ENCODE results near the gene HGFAC.

HGFAC gene

DNA sequence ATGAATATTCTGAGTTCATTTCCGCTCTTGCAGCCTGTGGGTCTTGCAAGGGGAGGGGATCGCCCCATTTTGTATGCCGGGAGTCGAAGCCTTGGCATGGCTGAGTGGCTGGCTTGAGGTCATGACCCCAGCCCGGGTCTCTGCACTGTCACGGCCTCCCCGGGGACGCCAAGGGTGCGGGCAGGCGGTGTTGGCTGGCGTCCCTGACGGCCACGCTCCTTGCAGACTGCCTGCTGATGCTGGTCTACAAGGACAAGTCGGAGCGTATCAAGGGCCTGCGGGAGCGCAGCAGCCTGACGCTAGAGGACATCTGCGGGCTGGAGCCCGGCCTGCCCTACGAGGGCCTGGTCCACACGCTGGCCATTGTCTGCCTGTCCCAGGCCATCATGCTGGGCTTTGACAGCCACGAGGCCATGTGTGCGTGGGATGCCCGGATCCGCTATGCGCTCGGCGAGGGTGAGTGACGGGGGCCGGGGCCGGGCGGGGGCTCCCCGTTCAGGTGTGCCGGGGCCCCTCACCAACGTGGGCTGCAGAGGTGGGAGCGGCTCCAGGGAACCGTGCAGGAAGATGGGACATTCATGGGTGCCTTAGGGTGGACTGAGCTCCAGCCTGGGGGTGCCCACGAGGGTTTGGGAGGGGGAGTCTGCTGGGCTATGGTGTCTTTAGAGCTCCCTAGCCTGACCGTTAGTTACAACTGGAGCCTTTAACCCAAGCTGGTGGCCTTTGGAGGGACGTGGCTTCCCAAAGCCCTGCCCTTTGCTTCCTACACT lies 31.6 kb downstream of the HGFAC start:
- H3K27me3 ChIP-seq (ENCODE audit: control insufficient read depth in 1 of 2, insufficient read depth in 2 of 2, low read length in 2 of 2) = peaks cover 0 to 5% of the 10 kb centered on the region in 2 donors
- H3K9me3 ChIP-seq (ENCODE audit: low read length) = no peaks in the 10 kb centered on the region
- no peaks in the 10 kb centered on the region for H3K4me1 ChIP-seq (ENCODE audit: insufficient read depth, low read length)
- no peak overlapping the region for H3K27ac ChIP-seq (ENCODE audit: low read depth, low read length)
- H3K4me3 ChIP-seq (ENCODE audit: low read depth in 1 of 2, low read length in 2 of 2) = no peak overlapping the region
- H3K9ac ChIP-seq (ENCODE audit: low read length) = no peak overlapping the region
- H3K36me3 ChIP-seq (ENCODE audit: insufficient read depth, low read length) = no peaks in the 10 kb centered on the region

GRCh38 chr4:3473996-3474765 lies 32.4 kb downstream of the HGFAC start:
- H3K4me3 ChIP-seq (ENCODE audit: low read depth in 1 of 2, low read length in 2 of 2) = no peak overlapping the region
- H3K9ac ChIP-seq (ENCODE audit: low read length) = no peak overlapping the region
- H3K4me1 ChIP-seq (ENCODE audit: insufficient read depth, low read length) = no peaks in the 10 kb centered on the region
- H3K36me3 ChIP-seq (ENCODE audit: insufficient read depth, low read length) = no peaks in the 10 kb centered on the region
- H3K27ac ChIP-seq (ENCODE audit: low read depth, low read length) = no peak overlapping the region
- H3K27me3 ChIP-seq (ENCODE audit: control insufficient read depth in 1 of 2, insufficient read depth in 2 of 2, low read length in 2 of 2) = peaks cover 0 to 5% of the 10 kb centered on the region in 2 donors
- no peaks in the 10 kb centered on the region for H3K9me3 ChIP-seq (ENCODE audit: low read length)

DNA sequence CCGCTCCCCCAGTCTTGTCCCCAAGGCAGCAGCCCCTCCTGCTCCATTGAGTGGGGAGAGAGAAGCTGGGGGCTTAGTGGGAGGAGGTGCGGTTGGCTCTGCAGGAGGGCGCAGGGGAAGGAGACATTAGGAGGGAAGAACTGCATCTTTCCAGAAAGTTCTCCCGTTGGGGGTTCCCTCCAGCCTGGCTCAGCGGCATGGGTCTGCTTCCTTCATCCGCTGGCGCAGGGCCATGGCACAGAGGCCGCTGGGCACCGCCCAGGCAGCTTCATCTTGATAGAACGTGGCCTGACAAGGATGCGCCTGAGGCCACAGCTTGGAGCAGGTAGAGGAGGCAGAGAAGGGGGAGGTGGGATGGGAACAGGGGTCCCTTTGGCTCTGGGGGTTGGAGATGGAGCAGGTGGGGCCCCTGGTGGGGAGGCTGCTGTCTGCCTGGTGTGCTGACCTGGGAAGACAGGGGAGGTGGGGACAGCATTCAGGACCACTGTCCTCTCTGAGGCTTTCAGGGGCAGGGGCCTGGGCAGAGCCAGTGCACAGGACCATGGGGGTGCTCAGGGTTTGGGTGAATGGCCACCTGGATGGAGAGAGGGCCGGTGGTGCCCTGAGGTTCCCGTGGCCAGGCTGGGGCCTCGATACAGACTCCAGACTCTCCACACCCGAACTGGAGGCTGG lies 33.4 kb downstream of the HGFAC start:
- Histone ChIP-seq H3K9me3 (ENCODE audit: low read length) (no peaks in the 10 kb centered on the region), H3K36me3 (ENCODE audit: insufficient read depth, low read length) (no peaks in the 10 kb centered on the region), H3K4me3 (ENCODE audit: low read depth in 1 of 2, low read length in 2 of 2) (no peak overlapping the region), H3K27ac (ENCODE audit: low read depth, low read length) (no peak overlapping the region), H3K4me1 (ENCODE audit: insufficient read depth, low read length) (no peaks in the 10 kb centered on the region), H3K9ac (ENCODE audit: low read length) (no peak overlapping the region), H3K27me3 (ENCODE audit: control insufficient read depth in 1 of 2, insufficient read depth in 2 of 2, low read length in 2 of 2) (peaks cover 0 to 5% of the 10 kb centered on the region in 2 donors)

DNA sequence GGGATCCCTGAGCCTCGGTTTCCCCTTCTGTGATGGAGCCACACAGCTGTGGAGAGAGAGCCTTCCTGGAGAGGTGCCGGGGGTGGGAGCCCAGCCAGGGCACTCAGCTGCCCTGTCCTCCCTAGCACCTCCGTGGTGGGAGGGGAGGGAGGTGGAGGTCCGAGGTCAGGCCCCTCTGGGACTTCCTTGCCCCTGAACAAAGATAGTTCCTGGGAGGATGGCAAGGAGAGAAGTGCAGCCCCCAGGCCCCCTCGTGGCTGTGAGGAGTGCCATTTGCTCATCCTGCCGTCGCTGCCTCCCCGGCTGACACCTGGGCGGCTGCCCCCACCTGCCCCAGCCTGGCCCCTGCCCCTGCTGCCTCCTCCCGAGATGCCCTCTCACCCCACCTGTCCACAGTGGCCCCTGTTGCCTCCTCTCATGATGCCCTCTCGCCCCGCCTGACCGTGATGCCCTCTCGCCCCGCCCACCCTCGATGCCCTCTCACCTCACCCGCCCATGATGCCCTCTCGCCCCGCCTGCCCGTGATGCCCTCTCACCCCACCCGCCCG lies 34.0 kb downstream of the HGFAC start:
- Histone ChIP-seq H3K9ac (ENCODE audit: low read length) (no peak overlapping the region), H3K9me3 (ENCODE audit: low read length) (no peaks in the 10 kb centered on the region), H3K27ac (ENCODE audit: low read depth, low read length) (no peak overlapping the region), H3K4me1 (ENCODE audit: insufficient read depth, low read length) (no peaks in the 10 kb centered on the region), H3K36me3 (ENCODE audit: insufficient read depth, low read length) (no peaks in the 10 kb centered on the region), H3K27me3 (ENCODE audit: control insufficient read depth in 1 of 2, insufficient read depth in 2 of 2, low read length in 2 of 2) (peaks cover 0 to 6% of the 10 kb centered on the region in 2 donors), H3K4me3 (ENCODE audit: low read depth in 1 of 2, low read length in 2 of 2) (no peak overlapping the region)

- no peak overlapping the region for H3K9ac ChIP-seq (ENCODE audit: low read length)
- H3K36me3 ChIP-seq (ENCODE audit: insufficient read depth, low read length) = no peaks in the 10 kb centered on the region
- no peaks in the 10 kb centered on the region for H3K9me3 ChIP-seq (ENCODE audit: low read length)
- H3K4me1 ChIP-seq (ENCODE audit: insufficient read depth, low read length) = no peaks in the 10 kb centered on the region
- H3K4me3 ChIP-seq (ENCODE audit: low read depth in 1 of 2, low read length in 2 of 2) = no peak overlapping the region
- no peak overlapping the region for H3K27ac ChIP-seq (ENCODE audit: low read depth, low read length)
- H3K27me3 ChIP-seq (ENCODE audit: control insufficient read depth in 1 of 2, insufficient read depth in 2 of 2, low read length in 2 of 2) = peaks cover 0 to 12% of the 10 kb centered on the region in 2 donors
Observed at GRCh38 chr4:3476341-3476747, 34.6 kb downstream of the HGFAC start.

GRCh38 chr4:3476936-3477749 lies 35.4 kb downstream of the HGFAC start:
- Histone ChIP-seq H3K36me3 (ENCODE audit: insufficient read depth, low read length) (no peaks in the 10 kb centered on the region), H3K27ac (ENCODE audit: low read depth, low read length) (no peak overlapping the region), H3K9ac (ENCODE audit: low read length) (no peak overlapping the region), H3K4me1 (ENCODE audit: insufficient read depth, low read length) (no peaks in the 10 kb centered on the region), H3K27me3 (ENCODE audit: control insufficient read depth in 1 of 2, insufficient read depth in 2 of 2, low read length in 2 of 2) (peaks cover 0 to 14% of the 10 kb centered on the region in 2 donors), H3K4me3 (ENCODE audit: low read depth in 1 of 2, low read length in 2 of 2) (no peak overlapping the region), H3K9me3 (ENCODE audit: low read length) (no peaks in the 10 kb centered on the region)

DNA sequence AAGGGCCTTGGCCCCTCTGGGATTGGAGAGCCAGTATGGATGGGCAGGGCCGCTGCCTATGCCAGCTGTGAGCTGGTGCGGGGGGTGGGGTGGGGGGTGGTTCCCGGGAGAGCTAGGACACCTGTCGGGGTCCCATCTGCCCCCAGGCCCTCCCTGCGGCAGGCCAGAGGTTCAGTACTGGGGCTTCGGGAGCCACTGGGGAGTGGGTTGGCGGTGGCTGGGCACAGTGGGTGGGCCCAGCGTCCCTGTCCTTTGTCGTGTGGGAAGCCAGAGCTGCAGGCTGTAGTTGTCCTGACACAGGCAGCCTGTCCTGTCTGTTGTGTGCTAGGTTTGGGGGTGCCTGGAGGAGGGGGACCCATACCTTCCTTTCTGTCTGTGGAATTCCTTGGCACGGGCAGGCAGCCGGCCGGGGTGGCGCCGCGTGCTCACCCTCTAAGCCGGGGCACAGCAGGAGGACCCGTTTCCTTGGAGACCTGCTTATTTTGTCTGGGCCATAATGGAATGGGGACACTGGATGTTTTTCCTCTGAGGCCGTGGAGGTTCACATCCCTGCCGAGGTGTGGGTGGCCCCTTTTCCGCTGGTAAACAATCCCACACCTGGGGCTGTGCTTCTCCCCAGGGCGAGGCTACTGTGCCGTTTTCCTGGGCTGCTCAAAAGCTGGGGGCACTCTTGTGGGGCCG lies 36.1 kb downstream of the HGFAC start:
- H3K9ac ChIP-seq (ENCODE audit: low read length) = no peak overlapping the region
- H3K27me3 ChIP-seq (ENCODE audit: control insufficient read depth in 1 of 2, insufficient read depth in 2 of 2, low read length in 2 of 2) = peaks cover 0 to 9% of the 10 kb centered on the region in 2 donors
- H3K4me3 ChIP-seq (ENCODE audit: low read depth in 1 of 2, low read length in 2 of 2) = no peak overlapping the region
- no peaks in the 10 kb centered on the region for H3K36me3 ChIP-seq (ENCODE audit: insufficient read depth, low read length)
- no peaks in the 10 kb centered on the region for H3K9me3 ChIP-seq (ENCODE audit: low read length)
- H3K4me1 ChIP-seq (ENCODE audit: insufficient read depth, low read length) = no peaks in the 10 kb centered on the region
- no peak overlapping the region for H3K27ac ChIP-seq (ENCODE audit: low read depth, low read length)

DNA sequence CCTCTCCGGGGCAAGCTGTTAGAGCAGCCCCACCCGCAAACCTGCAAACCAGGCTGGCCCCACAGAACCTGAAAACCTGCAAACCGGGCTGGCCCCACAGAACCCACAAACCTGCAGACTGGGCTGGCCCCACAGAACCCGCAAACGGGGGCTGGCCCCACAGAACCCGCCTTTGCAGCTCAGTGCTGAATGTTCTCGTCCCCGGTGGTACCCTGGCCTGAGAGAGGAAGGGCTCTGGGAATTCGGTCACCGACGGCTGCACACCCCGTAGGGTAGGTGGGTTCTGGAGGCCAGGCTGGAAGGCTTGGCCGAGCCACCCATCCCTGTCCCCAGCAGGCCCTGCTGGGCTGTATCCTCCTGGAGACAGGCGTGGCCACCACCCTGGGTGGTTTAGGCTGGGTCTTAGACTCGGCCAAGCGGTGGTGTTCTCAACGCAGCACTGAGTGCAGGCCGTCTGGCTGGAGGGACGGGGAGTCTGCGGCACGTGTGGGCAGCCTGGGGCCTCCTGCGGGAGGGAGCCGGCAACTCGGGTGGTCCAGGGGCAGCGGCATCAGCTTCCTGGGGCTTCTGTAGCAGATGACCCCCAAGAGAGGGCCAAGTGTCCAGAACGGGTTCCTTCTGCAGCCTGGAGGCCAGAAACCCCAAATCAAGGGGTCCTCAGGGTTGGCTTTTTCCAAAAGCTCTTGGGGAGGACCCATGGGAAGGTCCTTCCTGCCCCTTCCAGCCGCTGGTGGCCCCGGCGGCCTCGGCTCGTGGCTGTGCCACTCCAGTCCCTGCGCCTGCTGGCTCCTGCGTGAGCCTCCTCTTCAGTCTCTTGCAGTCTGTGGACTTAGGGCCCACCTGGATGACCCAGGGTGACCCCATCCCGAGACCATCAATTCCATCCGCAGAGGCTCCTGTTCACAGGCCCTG lies 36.9 kb downstream of the HGFAC start:
- Histone ChIP-seq H3K9me3 (ENCODE audit: low read length) (no peaks in the 10 kb centered on the region), H3K27ac (ENCODE audit: low read depth, low read length) (no peak overlapping the region), H3K4me1 (ENCODE audit: insufficient read depth, low read length) (no peaks in the 10 kb centered on the region), H3K27me3 (ENCODE audit: control insufficient read depth in 1 of 2, insufficient read depth in 2 of 2, low read length in 2 of 2) (peaks cover 0 to 11% of the 10 kb centered on the region in 2 donors), H3K9ac (ENCODE audit: low read length) (no peak overlapping the region), H3K4me3 (ENCODE audit: low read depth in 1 of 2, low read length in 2 of 2) (no peak overlapping the region), H3K36me3 (ENCODE audit: insufficient read depth, low read length) (no peaks in the 10 kb centered on the region)

DNA sequence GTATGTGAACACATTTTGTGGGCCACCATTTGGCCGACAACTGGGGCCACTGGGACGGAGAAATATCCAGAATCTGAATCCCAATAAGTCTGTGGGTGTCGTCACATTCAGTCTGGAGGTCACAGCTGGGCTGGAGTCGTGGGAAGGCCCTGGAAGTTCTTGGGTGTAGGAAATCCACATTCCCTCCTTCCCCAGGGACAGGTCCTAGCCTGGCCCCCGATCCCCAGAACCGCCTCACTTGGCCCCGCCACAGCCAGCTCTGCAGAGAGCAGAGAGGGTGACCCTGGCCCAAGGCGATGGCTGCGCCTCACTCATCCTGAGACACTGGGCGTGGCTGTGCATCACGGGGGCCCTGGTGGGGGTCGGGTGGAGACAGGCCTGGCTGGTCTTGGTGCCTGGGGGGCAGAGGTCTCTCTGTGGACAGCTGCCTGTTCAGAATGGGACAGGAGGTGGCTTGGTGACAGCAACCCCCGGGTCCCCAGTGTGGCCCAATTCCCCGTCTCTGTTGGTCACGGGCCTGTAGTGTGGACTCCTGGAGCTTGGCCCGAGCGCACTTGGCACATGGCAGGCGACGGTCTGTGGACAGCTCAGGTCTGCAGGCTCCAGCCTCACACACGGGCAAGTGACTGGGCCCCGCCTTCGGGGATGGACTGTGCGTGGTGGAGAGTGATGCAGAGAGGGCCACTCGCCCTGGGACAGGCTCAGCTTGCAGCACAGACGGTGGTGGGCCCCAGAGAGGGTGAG lies 37.8 kb downstream of the HGFAC start:
- no peaks in the 10 kb centered on the region for H3K4me1 ChIP-seq (ENCODE audit: insufficient read depth, low read length)

More for the DNA sequence above, 37.8 kb downstream of the HGFAC start:
- H3K4me3 ChIP-seq (ENCODE audit: low read depth in 1 of 2, low read length in 2 of 2) = no peak overlapping the region
- H3K9ac ChIP-seq (ENCODE audit: low read length) = no peak overlapping the region
- no peak overlapping the region for H3K27ac ChIP-seq (ENCODE audit: low read depth, low read length)
- peaks cover 0 to 19% of the 10 kb centered on the region in 2 donors for H3K27me3 ChIP-seq (ENCODE audit: control insufficient read depth in 1 of 2, insufficient read depth in 2 of 2, low read length in 2 of 2)
- H3K9me3 ChIP-seq (ENCODE audit: low read length) = no peaks in the 10 kb centered on the region
- no peaks in the 10 kb centered on the region for H3K36me3 ChIP-seq (ENCODE audit: insufficient read depth, low read length)
